Endothelial cell of umbilical vein (primary cell): ENCODE results near the gene PRPF8. TPM values are rescaled to one million over a fixed set of nuclear protein-coding genes. Genes with fewer than 3 reads are reported as not detected.

Experiments used
- BruUV-seq: library from RNA; stranded (reverse); fragments of 400-500 nt; replicated peaks from 2 replicates; lab custom pipeline; 2021; lab: Mats Ljungman, UMichigan
- CTCF ChIA-PET: fragments of 300-600, 350-600 bp; sonication (Branson Sonifier 250); formaldehyde crosslinking; loops from one replicate; lab custom pipeline; 2021; ENCODE audit warnings: antibody characterized with exemption, inconsistent platforms; lab: Charles Lee
- POLR2A ChIA-PET: fragments of 300-600, 350-600 bp; sonication (Branson Sonifier 250); formaldehyde crosslinking; loops from one replicate; lab custom pipeline; 2021; ENCODE audit warnings: antibody characterized with exemption, inconsistent platforms; lab: Charles Lee
- DNase-seq: peaks from one replicate; pipeline ENCODE4 v3.0.0-alpha.2; 2011; ENCODE audit warnings: low read depth, low spot score
- FAIRE-seq: peaks from 2 replicates; lab custom pipeline; 2011; peaks lifted over from hg19 to GRCh38; lab: Jason Lieb, UNC
- H2AFZ ChIP-seq: 2 replicates; pipeline ENCODE4 v1.6.0; 2012; ENCODE audit warnings: low read depth, low read length, control low read depth, inconsistent platforms
- H3K27ac ChIP-seq: 2 replicates; pipeline ENCODE4 v1.5.1; 2011; ENCODE audit warnings: low read depth, mild to moderate bottlenecking, control low read depth, low read length, moderate library complexity; ENCODE audit not compliant: insufficient read depth
- H3K27me3 ChIP-seq, 2 experiments: 2 replicates each; pipeline versions ENCODE4 v1.6.0 to v1.6.1; 2011; ENCODE audit warnings: low read length in 2 of 2, mixed read lengths in 1 of 2; ENCODE audit not compliant: control insufficient read depth in 2 of 2, insufficient read depth in 2 of 2
- H3K36me3 ChIP-seq, 2 experiments: 2 replicates in 1 of 2; 3 replicates in 1 of 2; pipeline ENCODE4 v1.5.1; 2011; ENCODE audit warnings: low read length in 2 of 2, mild to moderate bottlenecking in 1 of 2, moderate library complexity in 1 of 2; ENCODE audit not compliant: control insufficient read depth in 2 of 2, insufficient read depth in 2 of 2; ENCODE audit errors: extremely low read depth in 1 of 2
- H3K4me1 ChIP-seq: 3 replicates; pipeline ENCODE4 v1.5.1; 2011; ENCODE audit warnings: mild to moderate bottlenecking, low read length; ENCODE audit not compliant: control insufficient read depth, insufficient read depth; ENCODE audit errors: extremely low read depth
- H3K4me2 ChIP-seq: 2 replicates; pipeline ENCODE4 v1.6.1; 2011; ENCODE audit warnings: low read length, control low read depth, mixed read lengths; ENCODE audit not compliant: insufficient read depth
- H3K4me3 ChIP-seq, 3 experiments: fragments of 200-600 bp in 1 of 3; sonication (generic), shearing (Covaris generic) in 1 of 3; replicated peaks in 1 of 3; 2 replicates each; pipeline ENCODE4 v1.5.1; 2011 to 2016; ENCODE audit warnings: control low read depth in 3 of 3, low read length in 3 of 3, mild to moderate bottlenecking in 2 of 3, inconsistent platforms in 1 of 3, low read depth in 1 of 3, moderate library complexity in 1 of 3; ENCODE audit not compliant: insufficient read depth in 1 of 3
- H3K79me2 ChIP-seq: 2 replicates; pipeline ENCODE4 v1.6.0; 2012; ENCODE audit warnings: low read length, inconsistent platforms; ENCODE audit not compliant: control insufficient read depth, insufficient read depth
- H3K9ac ChIP-seq: replicated peaks from 2 replicates; pipeline ENCODE3; 2011; ENCODE audit warnings: low read length, control low read depth; ENCODE audit not compliant: insufficient read depth; ENCODE audit errors: extremely low read depth
- H3K9me1 ChIP-seq: replicated peaks from 3 replicates; pipeline ENCODE4 v1.6.0; 2011; ENCODE audit warnings: mild to moderate bottlenecking, low read length; ENCODE audit not compliant: control insufficient read depth, insufficient read depth; ENCODE audit errors: extremely low read depth
- H3K9me3 ChIP-seq: replicated peaks from 2 replicates; pipeline ENCODE4 v1.5.1; 2012; ENCODE audit warnings: low read length, inconsistent platforms; ENCODE audit not compliant: control insufficient read depth, insufficient read depth
- H4K20me1 ChIP-seq: replicated peaks from 2 replicates; pipeline ENCODE3; 2011; ENCODE audit warnings: mild to moderate bottlenecking, low read length; ENCODE audit not compliant: control insufficient read depth, insufficient read depth; ENCODE audit errors: extremely low read depth
- CTCF ChIP-seq, 2 donors: IDR thresholded peaks; 1 replicate in 1 of 2; 2 replicates in 1 of 2; pipeline ENCODE4 v1.5.1; 2011; ENCODE audit warnings: low read length in 2 of 2, mild to moderate bottlenecking in 2 of 2, moderate library complexity in 2 of 2, control low read depth in 1 of 2, inconsistent platforms in 1 of 2, low read depth in 1 of 2; ENCODE audit not compliant: insufficient read depth in 1 of 2; ENCODE audit errors: extremely low read depth in 1 of 2
- EZH2 ChIP-seq: IDR thresholded peaks from 2 replicates; pipeline ENCODE4 v1.6.1; 2012; ENCODE audit warnings: borderline replicate concordance, low read depth, mild to moderate bottlenecking, moderate library complexity, low read length, inconsistent platforms; ENCODE audit not compliant: severe bottlenecking
- FOS ChIP-seq: IDR thresholded peaks from 2 replicates; pipeline ENCODE4 v1.6.1; 2011; ENCODE audit warnings: mild to moderate bottlenecking, low read length, moderate library complexity, borderline replicate concordance; ENCODE audit not compliant: insufficient read depth
- GATA2 ChIP-seq: IDR thresholded peaks from 2 replicates; pipeline ENCODE4 v1.7.0; 2011; ENCODE audit warnings: low read depth, mild to moderate bottlenecking, moderate library complexity, mixed read lengths, low read length; ENCODE audit not compliant: insufficient read length, insufficient read depth
- JUN ChIP-seq: IDR thresholded peaks from 2 replicates; pipeline ENCODE4 v1.6.1; 2011; ENCODE audit warnings: borderline replicate concordance, low read depth; ENCODE audit not compliant: insufficient read length, insufficient read depth
- MAX ChIP-seq: IDR thresholded peaks from 2 replicates; pipeline ENCODE4 v1.6.1; 2011; ENCODE audit not compliant: insufficient read depth, insufficient read length
- MYC ChIP-seq: IDR thresholded peaks from one replicate; pipeline ENCODE4 v1.6.1; 2011; ENCODE audit warnings: mild to moderate bottlenecking, low read depth, low read length
- POLR2A ChIP-seq: IDR thresholded peaks from 2 replicates; pipeline ENCODE4 v1.6.1; 2012; ENCODE audit warnings: low read depth, mild to moderate bottlenecking, control low read depth, low read length
- POLR2AphosphoS5 ChIP-seq: IDR thresholded peaks from 2 replicates; pipeline ENCODE4 v1.6.1; 2012; ENCODE audit warnings: low read depth, mild to moderate bottlenecking, control low read depth, low read length, moderate library complexity; ENCODE audit not compliant: insufficient read depth
- dilution Hi-C: fragments of 300-500 bp; cut with MboI; formaldehyde crosslinking; loops from one replicate; pipeline ENCODE4 v1.15.0; 2019; ENCODE audit warnings: low sequenced_read_pairs; ENCODE audit not compliant: extremely low pct_ligation_motif_present
- intact Hi-C: fragments of 100-400 bp; cut with micrococcal nuclease; formaldehyde crosslinking; loops from one replicate; pipeline ENCODE4 v1.10.0; 2022
- polyA plus RNA-seq, 4 experiments: library from polyadenylated mRNA; depleted of rRNA in 3 of 4; stranded (reverse) in 3 of 4; unstranded in 1 of 4; fragments of >200 nt; gene quantifications; 2 replicates each; pipeline versions ENCODE4 v1.2.1 to v1.2.3, GENCODE V29; 2011 to 2012; ENCODE audit warnings: missing spikeins in 1 of 4
- total RNA-seq: library from RNA; stranded (reverse); gene quantifications from 2 replicates; pipeline ENCODE4 v1.2.3, GENCODE V29; 2021

The PRPF8 gene
- total and polyA plus RNA-seq, 2 donors (not counting 3 experiments of a cell fraction or from before 2014, with no cell fraction given), result 215 to 301 TPM

- ChIA-PET POLR2A (interaction anchor here (0.6 to 3.4 kb wide), 10 partner anchors 11 to 1156 kb away, joined by 3 to 16 read pairs (median 4); no protein-coding TSS in a partner anchor), CTCF (interaction anchor here (0.9 to 12.8 kb wide), 10 partner anchors 16 to 153 kb away, joined by 3 to 262 read pairs (median 6); partner anchors contain the start of genes PITPNA, PRPF8 and RILP)
- Histone ChIP-seq H3K4me2 (peak overlapping the region; percentile 44), H3K36me3 (peaks cover 19 to 20% of the 10 kb centered on the region in 2 experiments), H3K79me2 (peaks cover 41% of the 10 kb centered on the region), H3K27me3 (no peaks in the 10 kb centered on the region), H3K9me3 (no peaks in the 10 kb centered on the region), H3K4me1 (peaks cover 42% of the 10 kb centered on the region), H4K20me1 (no peaks in the 10 kb centered on the region), H2AFZ (no peak overlapping the region), H3K9me1 (no peaks in the 10 kb centered on the region), H3K9ac (peak overlapping the region; percentile 87), H3K27ac (peak overlapping the region; percentile 55), H3K4me3 (peak overlapping the region; percentile 57 to 97 (median 76))
- FAIRE-seq, result no peak
- TSS peak; percentile 14 for BruUV-seq
- dilution Hi-C loops, result no loop called here
- peak; percentile 83 for DNase-seq
- intact Hi-C loops, result loop anchor here (1.0 to 10.0 kb wide), 8 partner anchors 31 to 677 kb away; partner anchors contain the start of genes DPH1, PITPNA, PRPF8 and RILP
- TF ChIP-seq POLR2A (peak; percentile 84), FOS (peak; percentile 66), CTCF (IDR thresholded peaks at IDR 0.05; ENCODE audit: extremely low read depth in 1 of 2, insufficient read depth in 1 of 2, low read depth in 1 of 2, low read length in 2 of 2) (no peak), EZH2 (no peak), GATA2 (no peak), MAX (no peak), JUN (no peak), MYC (no peak), POLR2AphosphoS5 (peak; percentile 89)
Measured at GRCh38 chr17:1714980-1715802, 30.5 kb upstream of the PRPF8 start.
